Ammon's horn (tissue), 1 donor: ENCODE data around the gene HPGDS.
A peak's percentile ranks its signal among the peaks of the same experiment; 100 is the strongest.
"Not testable (repeated sequence)": the region's sequence is repeated elsewhere in the genome, so short reads cannot be mapped to it uniquely, and the experiment has no call there.

Experiments
- DNase-seq: peaks from one replicate; pipeline ENCODE4 v3.0.0-alpha.2; 2016; ENCODE audit warnings: low spot score

The HPGDS gene

DNA sequence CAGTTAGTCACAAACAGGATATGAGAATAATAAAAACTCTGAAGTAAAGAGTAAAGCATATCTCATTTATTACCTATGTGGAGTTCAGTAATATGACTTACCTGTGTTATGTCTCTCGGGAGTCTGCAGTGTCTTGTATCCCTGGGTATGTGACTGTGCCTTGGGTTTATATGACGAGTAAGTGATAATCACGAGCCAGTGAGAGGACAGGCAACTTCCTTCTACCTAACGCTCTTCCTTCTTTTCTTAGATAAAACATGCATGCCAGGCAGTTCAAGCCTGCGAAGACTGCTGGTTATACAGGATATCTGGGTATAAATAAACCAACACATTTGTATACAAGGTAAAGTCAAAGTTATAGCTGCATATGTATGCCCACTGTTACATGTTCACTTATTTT is at the start of gene HPGDS:
Gene HPGDS, minus strand, starts transcription at position 143 of the 400 bp plus-strand sequence. CDS start 8,207 bp downstream, outside the sequence.
- peak; percentile 43 for DNase-seq

DNA sequence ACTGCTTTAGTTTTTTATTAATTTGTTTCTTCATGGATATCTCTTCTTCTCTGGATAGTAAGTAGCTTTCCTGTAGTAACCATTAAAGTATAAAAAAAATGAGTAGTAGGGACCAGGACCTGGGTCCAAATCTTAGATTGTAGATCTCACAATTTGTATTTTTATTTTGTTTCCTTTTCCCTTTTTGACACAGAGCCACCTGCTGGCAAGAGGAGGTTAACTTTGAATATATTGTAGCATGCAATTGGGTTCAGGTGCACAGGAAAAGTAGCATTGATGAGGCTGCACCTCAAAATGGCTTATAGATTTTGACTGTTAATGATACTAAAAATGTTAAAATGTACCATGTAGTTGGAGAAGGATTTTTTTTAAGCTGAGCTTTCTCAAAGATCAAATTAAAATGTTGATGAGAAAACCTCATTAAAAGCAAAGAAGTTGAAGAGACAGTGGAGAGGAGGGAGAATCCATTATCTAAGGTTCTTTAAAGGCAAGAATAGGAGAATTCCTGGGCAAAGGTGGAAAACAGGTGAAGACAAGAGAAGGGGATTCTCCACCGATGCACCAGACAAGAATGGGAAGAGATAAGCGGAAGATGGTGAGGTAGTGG is 48.3 kb upstream of the HPGDS start:
- peak; percentile 19 for DNase-seq

DNA sequence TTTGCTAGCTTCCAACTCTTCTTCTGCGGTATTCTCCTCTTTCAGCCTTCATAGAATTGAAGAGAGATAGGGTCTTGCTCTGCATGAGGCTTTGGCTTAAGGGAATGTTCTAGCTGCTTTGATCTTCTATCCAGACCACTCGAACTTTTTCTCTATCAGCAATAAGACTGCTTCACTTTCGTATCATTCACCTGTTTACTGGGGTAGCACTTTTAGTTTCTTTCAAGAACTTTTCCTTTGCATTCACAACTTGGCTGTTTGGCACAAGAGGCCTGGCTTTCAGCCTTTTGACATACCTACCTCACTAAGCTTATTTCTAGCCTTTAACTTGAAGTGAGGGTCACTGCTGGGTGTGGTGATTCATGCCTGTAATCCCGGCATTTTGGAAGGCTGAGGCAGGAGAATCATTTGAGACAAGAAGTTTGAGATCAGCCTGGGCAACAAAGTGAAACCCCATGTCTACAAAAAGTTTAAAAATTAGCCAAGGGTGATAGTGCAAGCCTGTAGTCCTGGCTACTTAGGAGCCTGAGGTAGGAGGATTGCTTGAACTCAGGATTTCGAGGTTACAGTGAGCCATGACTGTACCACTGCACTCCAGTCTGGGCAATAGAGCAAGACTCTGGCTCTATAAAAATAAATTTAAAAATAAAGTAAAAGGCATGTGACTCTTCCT is 47.1 kb upstream of the HPGDS start:
- DNase-seq: no peak

DNA sequence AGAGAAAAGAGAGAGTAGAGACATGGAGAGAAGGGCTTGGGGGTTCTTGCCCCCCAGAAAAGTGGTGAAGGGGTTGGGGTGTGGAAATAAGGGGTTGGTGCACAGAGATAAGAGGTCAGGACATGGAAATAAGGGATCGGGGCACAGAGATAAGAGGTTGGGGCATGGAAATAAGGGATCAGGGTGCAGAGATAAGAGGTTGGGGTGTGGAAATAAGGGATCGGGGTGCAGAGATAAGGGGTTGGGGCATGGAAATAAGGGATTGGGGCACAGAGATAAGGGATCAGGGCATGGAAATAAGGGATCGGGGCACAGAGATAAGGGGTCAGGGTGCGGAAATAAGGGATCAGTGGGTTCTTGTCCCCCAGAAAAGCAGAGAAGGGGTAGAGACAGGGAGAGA is 45.3 kb upstream of the HPGDS start:
- DNase-seq: not testable (repeated sequence)

DNA sequence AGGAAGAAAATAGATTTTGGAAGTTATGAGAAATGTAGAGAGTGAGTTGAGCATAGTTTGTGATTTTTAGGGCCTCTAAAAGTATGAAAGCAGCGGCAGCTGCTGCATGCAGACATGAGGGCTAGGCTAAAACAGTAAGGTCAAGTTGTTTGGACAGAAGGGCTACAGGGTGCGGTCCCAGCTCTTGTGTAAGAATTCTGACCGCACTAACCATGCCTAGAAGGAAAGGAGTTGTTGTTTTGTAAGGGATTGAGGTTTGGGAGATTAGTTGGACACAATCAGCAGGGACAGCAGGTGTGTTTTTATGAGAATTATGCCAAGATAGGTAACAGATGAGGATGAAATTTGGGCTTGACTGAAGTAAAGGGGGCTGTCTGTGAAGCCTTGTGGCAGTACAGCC is 42.8 kb upstream of the HPGDS start:
- not testable (repeated sequence) for DNase-seq

DNA sequence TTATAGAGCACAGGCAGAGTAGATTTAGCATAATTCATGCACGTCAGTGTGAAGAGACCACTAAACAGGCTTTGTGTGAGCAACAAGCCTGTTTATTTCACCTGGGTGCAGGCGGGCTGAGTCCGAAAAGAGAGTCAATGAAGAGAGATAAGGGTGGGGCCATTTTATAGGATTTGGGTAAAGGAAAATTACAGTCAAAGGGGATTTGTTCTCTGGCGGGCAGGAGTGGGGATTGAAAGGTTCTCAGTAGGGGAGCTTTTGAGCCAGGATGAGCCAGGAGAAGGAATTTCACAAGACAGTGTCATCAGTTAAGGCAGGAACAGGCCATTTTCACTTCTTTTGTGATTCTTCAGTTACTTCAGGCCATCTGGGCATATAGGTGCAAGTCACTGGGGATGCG is 40.3 kb upstream of the HPGDS start:
- DNase-seq: not testable (repeated sequence)

DNA sequence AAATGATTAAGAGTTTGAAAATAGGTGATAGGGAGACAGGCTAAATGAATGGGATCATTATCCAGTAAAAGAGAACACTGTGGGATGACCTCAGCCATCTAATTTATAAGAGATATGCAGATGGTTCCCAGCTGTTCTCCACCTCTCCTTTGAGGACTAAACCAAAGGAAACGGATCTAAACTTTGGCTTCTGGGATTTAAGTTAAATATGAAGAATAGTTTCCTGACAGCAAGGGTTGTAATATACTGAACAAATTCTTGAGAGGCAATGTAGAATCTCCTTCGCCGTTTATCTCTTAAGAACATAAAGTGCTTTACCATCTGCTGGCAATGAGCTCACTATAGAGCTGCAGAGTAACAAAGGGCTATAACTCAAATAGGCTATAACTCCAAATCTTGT is 35.4 kb upstream of the HPGDS start:
- DNase-seq: no peak

DNA sequence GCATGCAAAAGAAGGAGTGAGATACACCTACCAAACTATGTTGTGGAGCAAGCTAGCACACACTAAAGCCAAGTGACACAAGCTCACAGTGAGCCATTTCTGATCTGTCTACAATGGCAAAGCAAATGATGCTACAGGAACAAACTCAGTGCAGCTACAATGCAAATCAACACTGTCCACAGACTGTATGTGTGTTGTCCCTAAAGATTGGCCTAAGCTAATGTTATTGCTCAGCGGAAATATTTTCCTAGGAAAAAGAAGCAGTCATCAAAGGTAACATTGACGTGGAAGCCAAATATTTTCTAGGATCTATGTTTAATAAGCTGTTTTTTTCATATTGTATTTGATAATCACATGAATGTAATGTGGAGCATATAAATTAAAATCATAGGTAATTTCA is 34.7 kb upstream of the HPGDS start:
- DNase-seq: no peak

DNA sequence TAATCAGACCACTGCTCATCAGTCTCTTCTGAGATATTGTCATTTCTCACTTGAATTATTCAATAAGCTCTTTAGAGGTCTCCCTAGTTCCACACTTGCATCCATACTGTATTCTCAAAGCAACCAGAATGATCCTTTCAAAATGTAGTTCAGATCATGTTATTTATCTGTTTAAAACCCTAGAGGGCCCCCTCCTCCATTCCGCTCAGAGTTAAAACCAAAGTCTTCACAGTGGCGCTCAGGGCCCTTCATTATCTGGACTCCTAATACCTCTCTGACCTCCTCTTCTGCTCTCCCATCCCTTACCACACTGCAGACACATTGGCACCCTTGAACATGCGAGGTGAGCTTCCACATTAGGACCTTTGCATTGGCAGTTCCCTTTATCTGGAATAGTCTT is 32.7 kb upstream of the HPGDS start:
- no peak for DNase-seq

DNA sequence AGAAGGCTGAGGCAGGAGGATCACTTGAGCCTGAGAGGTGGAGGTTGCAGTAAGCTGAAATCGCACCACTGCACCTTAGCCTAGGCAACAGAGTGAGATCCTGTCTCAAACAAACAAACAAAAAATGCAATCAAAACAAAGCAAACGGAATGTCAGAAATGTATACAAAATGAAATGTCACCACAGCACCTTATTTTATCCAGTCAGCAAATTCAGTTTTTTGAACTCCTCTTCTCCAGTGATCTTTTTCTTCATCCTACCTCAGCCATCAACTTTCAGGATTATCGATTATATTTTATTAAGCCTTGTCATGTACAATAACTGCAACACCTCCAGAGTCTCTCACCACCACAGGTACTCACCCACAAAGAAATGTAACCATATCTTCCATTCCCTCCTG is 31.1 kb upstream of the HPGDS start:
- no peak for DNase-seq

DNA sequence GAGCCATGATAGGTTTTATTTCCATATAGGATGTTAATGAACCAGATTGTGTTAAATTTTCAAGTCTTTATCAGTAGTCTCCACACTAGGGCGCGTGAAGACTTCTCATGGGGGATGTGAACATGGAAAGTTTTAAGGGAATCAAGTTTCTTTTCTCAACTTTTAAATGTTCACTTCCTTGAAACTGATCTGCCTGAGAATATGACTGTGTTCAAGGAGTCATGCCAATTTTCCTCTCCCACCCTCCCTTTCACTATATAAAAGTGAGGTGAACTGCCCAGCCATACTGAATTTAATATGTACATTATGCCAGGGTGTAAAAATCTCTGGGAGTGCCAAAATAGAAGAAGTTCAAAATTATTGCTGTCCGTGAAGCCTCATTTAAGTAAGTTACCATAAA is 30.4 kb upstream of the HPGDS start:
- no peak for DNase-seq

DNA sequence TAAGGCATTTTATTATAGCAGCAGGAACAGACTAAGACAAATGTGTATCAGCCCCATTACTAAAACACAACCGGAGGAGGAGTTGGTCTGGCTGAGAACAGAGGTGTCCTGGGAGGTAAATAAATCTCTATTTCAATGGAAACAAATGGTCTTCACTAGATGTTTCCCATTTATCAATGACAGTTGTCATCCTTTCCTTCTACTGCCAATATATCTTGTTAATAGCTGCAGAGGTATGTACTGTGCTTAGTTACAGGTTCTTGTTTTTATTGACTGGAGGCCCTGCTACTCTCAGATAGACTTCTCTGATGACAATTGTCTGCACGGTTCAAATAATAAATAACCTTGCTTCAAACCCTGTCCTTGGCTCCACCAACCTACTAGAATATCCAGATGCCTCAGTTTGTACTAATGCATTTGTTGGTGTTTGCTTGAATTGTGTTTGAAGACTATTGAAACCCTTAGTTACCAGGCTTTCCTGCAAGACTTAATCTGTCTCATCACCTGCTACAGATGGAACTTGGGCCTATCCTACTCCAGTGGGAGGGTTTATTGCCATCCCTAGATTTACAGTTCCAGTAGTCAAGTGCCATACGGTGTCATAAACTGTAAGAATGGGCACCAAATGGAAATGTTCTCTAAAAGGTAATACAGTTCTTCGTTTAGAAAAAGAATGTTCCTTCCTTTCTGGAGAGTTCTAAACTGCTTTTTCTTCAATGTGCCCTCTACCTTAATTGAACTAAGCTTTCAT is 29.8 kb upstream of the HPGDS start:
- no peak for DNase-seq

DNA sequence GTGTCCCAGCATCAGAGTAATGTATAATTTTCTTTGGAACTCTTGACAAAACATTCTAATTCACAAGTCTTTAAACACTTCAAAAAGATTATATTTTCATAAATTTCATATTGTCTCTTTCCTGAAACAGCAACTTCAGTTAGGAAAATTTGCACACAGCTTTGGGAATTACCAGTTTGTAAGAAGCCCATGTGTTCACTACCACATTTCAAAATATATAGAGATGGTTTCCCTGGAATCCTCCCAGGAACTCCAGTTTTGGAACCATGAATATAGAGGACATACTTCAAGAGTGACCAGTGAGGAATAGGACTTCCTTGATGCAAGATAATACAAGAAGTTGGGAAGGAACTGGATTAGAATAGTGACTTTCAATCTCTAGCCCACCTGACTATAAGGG is 28.7 kb upstream of the HPGDS start:
- no peak for DNase-seq

DNA sequence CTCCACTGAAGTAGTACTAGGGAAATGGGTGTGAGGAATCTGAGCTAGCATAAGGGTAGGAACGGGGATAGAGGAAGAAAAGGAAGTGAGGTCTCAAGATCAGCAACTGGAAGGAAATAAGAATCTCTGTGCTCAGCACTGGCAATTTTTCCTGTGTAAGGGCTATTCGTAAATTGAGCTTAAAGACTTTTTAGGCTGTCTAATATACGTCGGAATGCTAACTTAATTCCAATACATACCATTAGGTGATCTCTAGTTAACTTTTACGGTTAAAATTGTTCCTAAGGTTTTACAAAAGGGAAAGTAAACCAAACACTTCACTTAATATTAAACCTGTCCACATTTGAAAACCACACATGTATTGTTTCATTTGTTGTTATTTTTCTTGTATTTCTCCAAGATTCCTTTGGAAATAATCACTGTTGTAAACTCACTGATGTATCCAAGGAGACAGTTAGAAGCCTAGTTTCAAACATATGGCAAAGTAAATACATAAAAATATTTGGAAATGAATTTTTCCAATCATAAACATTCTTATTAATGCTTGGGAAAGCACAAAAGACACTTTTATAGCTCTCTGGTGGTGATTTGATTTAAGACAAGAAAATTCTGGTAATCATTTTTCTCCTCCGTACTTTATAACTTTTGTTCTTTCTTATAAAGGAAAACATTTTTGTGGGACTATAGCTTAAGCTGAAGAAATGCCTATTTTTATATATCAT is 28.1 kb upstream of the HPGDS start:
- no peak for DNase-seq

DNA sequence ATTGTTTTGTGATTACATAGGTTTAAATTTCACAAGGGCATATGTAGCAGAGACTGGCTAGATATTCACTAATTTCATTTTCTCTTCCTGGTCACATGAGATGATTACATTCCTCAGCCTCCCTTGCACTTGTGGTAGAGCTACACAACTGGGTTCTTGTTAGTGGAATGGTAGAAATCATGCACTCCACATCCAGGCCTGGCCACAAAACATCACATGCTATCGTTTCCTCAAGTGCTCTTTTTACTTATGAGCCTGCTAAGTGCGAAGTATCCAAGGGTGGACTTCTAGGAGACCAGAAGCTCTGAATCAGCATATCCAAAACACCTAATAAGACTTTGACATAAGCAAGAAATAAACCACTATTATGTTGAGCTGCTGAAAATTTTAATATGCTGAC is 26.4 kb upstream of the HPGDS start:
- no peak for DNase-seq

DNA sequence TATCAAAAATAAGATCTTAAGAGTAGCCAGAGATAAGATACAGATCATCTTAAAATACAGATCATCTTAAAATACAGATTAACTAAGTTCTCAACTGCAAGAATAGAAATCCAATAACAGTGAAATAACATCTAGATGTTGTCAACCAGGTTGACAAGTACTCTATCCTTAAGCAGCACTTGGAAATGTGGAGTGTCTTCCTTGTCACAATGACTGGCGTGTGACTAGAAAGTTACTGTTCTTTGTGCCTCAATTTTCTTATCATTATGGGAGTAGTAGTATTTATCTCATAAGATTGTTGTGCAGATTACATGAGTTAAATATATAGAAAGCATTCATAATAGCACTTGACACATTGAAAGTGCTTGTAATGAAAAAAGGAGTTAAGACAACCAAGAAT is 25.8 kb upstream of the HPGDS start:
- DNase-seq: no peak

DNA sequence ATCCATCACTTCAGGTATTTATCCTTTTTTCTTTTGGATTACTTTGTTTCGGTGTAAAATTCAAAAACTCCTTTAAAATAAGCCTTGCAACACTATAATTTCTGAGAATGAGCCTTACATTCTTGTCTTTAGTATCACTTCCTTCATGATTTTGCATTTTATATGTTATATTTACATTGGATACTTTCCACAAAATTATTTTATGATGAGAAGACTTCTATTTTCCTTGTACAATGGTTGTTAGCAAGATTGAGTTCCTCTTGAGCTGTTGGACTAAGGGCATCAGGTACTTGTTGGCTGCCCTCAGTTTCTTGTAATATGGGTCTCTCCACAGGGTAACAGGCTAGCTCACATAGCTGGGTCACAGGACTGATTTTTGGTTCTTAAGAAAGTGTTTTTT is 22.7 kb upstream of the HPGDS start:
- no peak for DNase-seq

DNA sequence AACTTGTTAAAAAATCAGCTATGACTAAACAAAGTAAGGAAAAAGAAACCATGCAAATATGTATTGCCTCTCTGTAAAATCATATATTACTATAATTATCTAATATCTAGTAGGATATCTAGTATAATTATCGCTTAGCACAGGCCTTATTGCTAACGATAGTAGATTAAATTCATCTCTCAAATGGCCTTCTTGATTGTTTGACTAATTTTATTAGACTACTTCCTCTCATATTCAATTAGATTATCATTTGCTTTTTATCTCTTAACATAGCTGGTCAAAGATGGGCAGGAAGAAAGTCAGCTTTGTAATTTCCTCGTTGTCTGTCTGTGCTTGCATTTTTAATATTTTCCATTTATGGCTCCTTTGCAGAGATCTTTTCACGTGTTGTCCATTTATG is 21.9 kb upstream of the HPGDS start:
- no peak for DNase-seq

DNA sequence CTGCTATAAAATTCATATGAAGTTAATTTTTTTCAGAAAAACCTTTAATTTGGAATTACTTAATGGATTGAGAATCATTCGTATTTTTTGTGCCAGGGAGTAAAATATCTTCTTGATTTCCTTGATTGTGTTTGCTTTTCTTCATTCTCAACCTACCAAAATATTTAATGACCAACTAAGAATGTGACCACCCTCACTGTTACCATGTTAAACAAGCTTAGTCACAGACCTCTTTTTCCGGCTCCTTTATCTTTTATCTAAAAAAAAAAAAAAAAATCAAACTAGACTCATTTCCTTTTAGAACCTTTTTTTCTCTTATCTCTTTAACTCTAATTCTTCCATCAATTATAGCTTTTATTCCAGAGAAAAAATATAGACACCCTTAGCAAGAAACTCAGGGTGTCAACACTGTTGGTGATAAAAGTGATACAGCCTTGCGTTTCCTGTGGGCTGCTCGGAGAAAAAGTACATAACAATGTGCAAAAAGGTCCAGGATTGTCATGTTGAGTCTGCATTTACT is 20.6 kb upstream of the HPGDS start:
- no peak for DNase-seq

DNA sequence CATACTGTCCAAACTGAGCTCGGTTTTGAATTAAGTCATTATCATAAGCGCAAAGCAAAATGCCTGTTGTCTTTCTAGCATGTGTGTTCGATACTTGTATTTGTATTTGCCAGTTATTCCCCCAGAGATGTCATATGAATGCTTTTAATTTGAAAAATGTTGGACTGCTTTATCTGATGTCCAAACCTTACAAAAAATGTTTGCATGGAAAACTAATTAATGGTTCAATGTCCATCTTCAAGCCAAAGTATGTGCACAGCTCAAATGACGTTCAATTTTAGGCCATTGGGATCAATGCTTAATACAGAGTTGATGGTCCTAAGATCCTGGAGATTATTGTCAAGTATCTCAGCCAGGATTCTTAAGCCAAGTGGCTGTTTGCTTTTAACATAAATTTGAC is 17.2 kb upstream of the HPGDS start:
- no peak for DNase-seq

DNA sequence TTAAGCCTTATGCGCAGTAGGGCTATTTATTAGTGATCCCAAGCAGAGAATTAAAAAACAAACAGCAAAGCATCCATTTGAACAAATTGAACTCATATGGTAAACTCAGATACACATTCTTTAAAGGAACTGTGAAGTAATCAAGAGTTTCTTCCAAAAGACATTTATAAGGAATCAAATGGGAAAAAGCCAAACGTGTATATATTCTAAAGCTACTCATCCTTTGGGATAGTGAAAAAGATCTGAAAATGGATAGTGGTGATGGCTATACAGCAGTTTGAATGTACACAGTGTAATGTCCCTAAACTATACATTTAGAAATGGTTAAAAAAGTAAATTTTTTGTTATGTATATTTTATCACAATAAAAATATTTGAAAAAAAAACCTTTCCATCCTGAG is 16.6 kb upstream of the HPGDS start:
- no peak for DNase-seq

DNA sequence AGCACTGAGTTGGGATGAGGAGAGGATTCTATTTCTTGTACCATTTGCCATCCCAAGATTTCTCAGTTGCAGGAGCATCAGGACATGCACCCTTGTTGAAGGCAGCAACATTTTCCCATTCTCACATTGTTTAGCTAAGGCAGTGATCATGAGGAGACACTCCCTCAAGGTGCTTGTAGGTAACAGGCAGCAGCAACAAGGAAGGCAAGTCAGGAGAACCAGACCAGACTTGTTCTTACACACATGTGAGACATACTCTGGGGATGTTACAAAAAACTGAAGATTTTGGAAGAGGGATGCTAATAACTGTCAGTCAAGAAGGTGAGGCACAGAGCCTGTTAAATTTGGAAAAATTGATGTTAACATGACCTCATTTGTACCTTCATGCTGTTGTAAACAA is 15.5 kb upstream of the HPGDS start:
- no peak for DNase-seq

DNA sequence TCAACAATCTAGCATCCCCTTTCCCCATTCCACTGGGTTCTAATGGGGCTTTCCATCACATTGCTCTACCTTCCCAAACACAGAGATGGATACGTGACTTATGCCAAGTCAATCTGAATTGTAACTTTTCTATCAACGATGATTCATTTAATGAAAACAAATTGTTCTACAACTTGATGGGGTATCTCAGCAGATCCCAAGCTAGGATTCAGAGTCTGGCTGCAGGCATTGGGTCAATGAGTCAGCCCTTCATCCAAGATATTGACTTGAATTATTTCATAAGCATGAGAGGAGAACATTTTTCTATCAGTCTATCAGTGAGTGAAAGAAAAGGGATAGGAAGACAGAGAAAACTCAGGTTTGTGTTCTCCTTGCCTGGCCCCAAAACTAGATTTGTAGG is 15.0 kb upstream of the HPGDS start:
- DNase-seq: no peak
